ENCODE measurements around the gene KLF16. TPM values are rescaled to one million over a fixed set of nuclear protein-coding genes. Genes with fewer than 3 reads are reported as not detected.

KLF16 gene
- total RNA-seq, 1 donor from 2014 or later, result 38.1 TPM

- H3K27ac Mint-ChIP-seq, result no peak overlapping the region
- H3K4me1 Mint-ChIP-seq, result no peaks in the 10 kb centered on the region
- intact Hi-C loops (cut with micrococcal nuclease), result no loop called here
- peaks cover 25% of the 10 kb centered on the region for H3K36me3 Mint-ChIP-seq (ENCODE audit: low read depth)
- H3K27me3 Mint-ChIP-seq, result no peaks in the 10 kb centered on the region
- DNase-seq, result no peak
- H3K4me3 Mint-ChIP-seq, result no peak overlapping the region
- no peaks in the 10 kb centered on the region for H3K9me3 Mint-ChIP-seq
Measured at GRCh38 chr19:1818549-1819195, 44.7 kb downstream of the KLF16 start.

DNA sequence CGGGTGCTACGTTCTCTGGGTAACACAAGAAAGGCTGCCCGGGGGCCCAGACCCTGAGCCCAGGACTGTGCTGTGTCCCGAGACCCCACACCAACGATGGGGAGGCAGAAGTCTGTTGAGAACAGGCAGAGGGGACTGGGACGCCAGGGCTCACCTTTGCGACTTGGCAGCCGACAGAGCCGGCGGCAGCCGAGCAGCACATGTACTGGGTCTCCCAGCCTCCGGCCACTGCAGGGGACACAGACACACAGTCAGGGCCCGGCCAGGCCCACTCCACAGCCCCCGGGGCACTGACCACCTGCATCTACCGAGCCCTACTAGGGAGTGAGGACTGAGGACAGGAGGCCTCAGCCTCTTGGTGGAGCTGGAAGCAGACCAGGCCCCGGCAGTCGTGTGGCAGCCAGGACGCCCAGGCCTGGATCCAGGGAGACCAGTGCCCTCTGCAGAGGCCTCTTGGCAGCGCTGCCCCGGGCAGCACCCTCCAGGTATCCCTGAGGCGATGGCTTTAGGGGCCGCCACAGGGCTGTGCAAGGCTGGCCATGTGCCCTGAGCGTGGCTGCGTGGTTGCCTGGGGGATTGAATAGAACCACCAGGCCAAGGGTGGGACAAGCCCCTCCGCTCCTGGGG, 45.7 kb downstream of the KLF16 start:
- H3K9me3 Mint-ChIP-seq, result no peaks in the 10 kb centered on the region
- H3K4me3 Mint-ChIP-seq, result no peak overlapping the region
- intact Hi-C loops (cut with micrococcal nuclease), result no loop called here
- no peak for DNase-seq
- peaks cover 6% of the 10 kb centered on the region for H3K4me1 Mint-ChIP-seq
- H3K36me3 Mint-ChIP-seq (ENCODE audit: low read depth), result peaks cover 23% of the 10 kb centered on the region
- H3K27ac Mint-ChIP-seq, result no peak overlapping the region
- H3K27me3 Mint-ChIP-seq, result no peaks in the 10 kb centered on the region

- Mint-ChIP-seq H3K27ac (no peak overlapping the region), H3K4me3 (no peak overlapping the region), H3K4me1 (peaks cover 10% of the 10 kb centered on the region), H3K9me3 (no peaks in the 10 kb centered on the region), H3K36me3 (ENCODE audit: low read depth) (peaks cover 20% of the 10 kb centered on the region), H3K27me3 (no peaks in the 10 kb centered on the region)
- intact Hi-C loops (cut with micrococcal nuclease), result no loop called here
- DNase-seq, result no peak
Measured at GRCh38 chr19:1816530-1817298, 46.7 kb downstream of the KLF16 start.

DNA sequence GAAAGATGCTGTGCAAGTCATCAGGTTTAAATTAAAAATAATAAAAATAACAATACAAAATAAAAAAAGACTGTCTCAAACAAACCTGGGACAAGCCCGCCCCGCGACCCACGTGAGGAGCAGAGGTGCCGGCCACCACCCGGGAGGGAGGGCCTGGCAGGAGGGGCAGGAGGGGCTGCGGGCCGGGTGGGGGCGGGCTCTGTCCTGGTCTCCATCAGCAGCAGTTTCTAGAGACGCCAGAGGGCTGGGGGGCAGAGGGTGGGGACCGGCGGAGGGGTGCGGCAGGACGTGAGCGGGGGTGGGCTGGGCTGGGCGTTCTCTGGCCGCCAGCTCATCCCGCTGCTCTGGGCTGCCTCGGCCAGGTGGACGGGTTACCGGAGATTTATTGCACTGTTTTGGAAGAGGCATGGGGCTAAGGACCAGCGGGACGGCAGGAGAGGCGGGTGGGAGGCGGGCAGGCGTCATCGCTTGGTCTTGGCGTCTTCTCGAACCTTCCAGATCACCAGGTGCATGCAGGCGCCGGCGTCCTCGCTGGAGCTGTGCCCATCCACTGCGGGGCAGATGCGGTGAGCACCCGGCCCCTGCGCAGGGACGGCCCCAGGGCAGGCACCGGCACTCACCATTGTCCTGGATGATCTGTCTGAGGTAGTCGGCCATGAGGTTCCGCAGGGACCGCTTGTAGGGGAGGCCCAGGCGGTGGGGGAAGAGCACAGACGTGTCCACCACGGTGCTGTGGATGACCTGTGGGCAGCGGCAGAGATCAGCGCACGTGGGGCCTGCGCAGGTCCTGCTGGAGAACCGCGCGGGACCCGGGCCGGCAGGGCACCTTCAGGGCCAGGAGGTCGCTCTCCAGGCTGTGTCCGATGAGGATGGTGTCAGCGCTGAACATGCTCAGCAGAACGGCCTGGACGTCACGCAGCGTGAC, 47.5 kb downstream of the KLF16 start:
- Mint-ChIP-seq H3K27ac (no peak overlapping the region), H3K4me1 (peaks cover 13% of the 10 kb centered on the region), H3K9me3 (no peaks in the 10 kb centered on the region), H3K27me3 (no peaks in the 10 kb centered on the region), H3K36me3 (ENCODE audit: low read depth) (peaks cover 15% of the 10 kb centered on the region), H3K4me3 (no peak overlapping the region)
- intact Hi-C loops (cut with micrococcal nuclease), result no loop called here
- DNase-seq, result no peak

DNA sequence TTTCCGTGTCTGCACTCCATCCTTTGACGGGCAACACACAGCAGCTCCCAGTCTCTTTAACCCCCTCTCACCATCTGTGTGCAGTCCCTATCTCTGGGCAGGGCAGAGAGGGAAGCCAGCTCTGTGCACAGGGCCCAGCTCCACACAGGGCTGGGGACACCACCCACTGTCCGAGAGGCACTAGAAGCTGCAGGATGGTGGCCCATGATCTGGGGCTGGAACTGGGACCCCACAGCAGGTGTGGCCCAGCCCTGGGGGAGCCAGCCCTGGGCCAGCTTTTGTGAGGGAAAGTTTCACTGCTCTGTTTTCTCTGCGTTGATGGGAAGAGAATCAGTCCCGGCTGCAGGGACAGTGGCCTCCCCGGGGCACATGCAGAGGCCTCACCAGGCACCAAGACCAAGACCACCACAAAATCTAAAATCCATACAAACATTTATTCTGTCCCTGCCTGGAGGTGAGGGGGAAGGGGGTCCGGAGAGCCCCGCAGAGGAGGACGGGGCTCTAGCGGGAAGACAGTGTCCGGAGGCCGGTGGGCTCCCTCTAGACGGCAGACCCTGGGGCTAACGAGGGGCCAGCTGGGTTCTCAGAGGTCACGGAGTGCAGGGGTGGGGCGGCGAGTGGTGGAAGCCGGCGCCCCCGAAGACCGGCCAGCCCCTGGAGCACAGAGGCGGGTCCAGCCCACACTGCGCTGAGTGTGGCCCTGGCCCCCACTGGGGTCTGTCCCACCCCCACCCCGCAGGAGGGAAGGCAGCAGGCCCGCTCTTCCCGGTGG, 48.4 kb downstream of the KLF16 start:
- intact Hi-C loops (cut with micrococcal nuclease), result loop anchor here (5.0 kb wide), 2 partner anchors 163 to 223 kb away; partner anchors contain the start of genes MBD3 and TCF3
- no peak overlapping the region for H3K27ac Mint-ChIP-seq
- H3K27me3 Mint-ChIP-seq, result no peaks in the 10 kb centered on the region
- no peak for DNase-seq
- H3K4me1 Mint-ChIP-seq, result peaks cover 13% of the 10 kb centered on the region
- H3K9me3 Mint-ChIP-seq, result no peaks in the 10 kb centered on the region
- no peak overlapping the region for H3K4me3 Mint-ChIP-seq
- H3K36me3 Mint-ChIP-seq (ENCODE audit: low read depth), result peaks cover 8% of the 10 kb centered on the region

GRCh38 chr19:1814391-1814790, 49.0 kb downstream of the KLF16 start:
- intact Hi-C loops (cut with micrococcal nuclease), result loop anchor here (5.0 kb wide), 2 partner anchors 162 to 222 kb away; partner anchors contain the start of genes MBD3 and TCF3

GRCh38 chr19:1813192-1814182, 49.9 kb downstream of the KLF16 start:
- no peak for DNase-seq
- Mint-ChIP-seq H3K4me3 (peak overlapping the region; percentile 93), H3K27me3 (no peaks in the 10 kb centered on the region), H3K9me3 (no peaks in the 10 kb centered on the region), H3K27ac (peak overlapping the region; percentile 94), H3K4me1 (peaks cover 13% of the 10 kb centered on the region), H3K36me3 (ENCODE audit: low read depth) (peaks cover 8% of the 10 kb centered on the region)
- intact Hi-C loops (cut with micrococcal nuclease), result loop anchor here (5.0 kb wide), 2 partner anchors 161 to 221 kb away; partner anchors contain the start of genes MBD3 and TCF3

More at GRCh38 chr19:1814391-1814790, 49.0 kb downstream of the KLF16 start:
- no peak for DNase-seq
- no peak overlapping the region for H3K27ac Mint-ChIP-seq
- no peak overlapping the region for H3K4me3 Mint-ChIP-seq
- peaks cover 8% of the 10 kb centered on the region for H3K36me3 Mint-ChIP-seq (ENCODE audit: low read depth)
- peaks cover 13% of the 10 kb centered on the region for H3K4me1 Mint-ChIP-seq
- H3K9me3 Mint-ChIP-seq, result no peaks in the 10 kb centered on the region
- H3K27me3 Mint-ChIP-seq, result no peaks in the 10 kb centered on the region

GRCh38 chr19:1812426-1813191, 50.8 kb downstream of the KLF16 start:
- Mint-ChIP-seq H3K27me3 (no peaks in the 10 kb centered on the region), H3K4me1 (peaks cover 13% of the 10 kb centered on the region), H3K36me3 (ENCODE audit: low read depth) (peaks cover 5% of the 10 kb centered on the region), H3K9me3 (no peaks in the 10 kb centered on the region), H3K4me3 (peak overlapping the region; percentile 93), H3K27ac (peak overlapping the region; percentile 94)
- intact Hi-C loops (cut with micrococcal nuclease), result loop anchor here (1.0 to 5.0 kb wide), 3 partner anchors 36 to 220 kb away; partner anchors contain the start of genes MBD3, REXO1 and TCF3
- DNase-seq, result peak; percentile 98

DNA sequence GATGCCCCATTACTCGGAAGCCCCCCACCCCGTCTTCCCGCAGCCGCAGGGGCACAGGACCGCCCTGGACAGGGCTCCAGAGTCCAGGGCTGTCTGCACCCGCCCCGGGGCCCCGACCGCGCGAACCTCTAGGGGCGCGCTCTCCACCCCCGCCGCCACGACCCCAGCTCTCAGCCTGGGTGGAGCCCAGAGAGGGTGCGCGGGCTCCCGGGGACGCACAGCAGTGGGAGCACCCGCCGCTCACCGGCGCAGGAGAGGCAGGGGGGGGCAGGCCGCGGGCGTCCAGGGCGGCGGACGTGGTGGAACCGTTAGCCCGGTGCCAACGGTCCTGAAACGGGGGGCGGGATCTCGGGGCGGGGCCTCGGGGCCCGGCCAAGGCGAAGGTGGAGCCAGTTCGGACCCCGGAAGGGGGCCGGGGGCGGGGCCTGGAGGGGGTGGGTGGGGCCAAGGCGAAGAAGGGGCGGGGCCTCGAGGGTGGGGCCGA, 51.4 kb downstream of the KLF16 start, which contains the start of gene ATP8B3:
Gene ATP8B3, minus strand, starts transcription at position 335 of the 484 bp plus-strand sequence. CDS start 540 bp downstream, outside the sequence.
- H3K4me1 Mint-ChIP-seq, result peaks cover 13% of the 10 kb centered on the region
- intact Hi-C loops (cut with micrococcal nuclease), result loop anchor here (1.0 to 5.0 kb wide), 3 partner anchors 36 to 220 kb away; partner anchors contain the start of genes MBD3, REXO1 and TCF3
- no peaks in the 10 kb centered on the region for H3K9me3 Mint-ChIP-seq
- peak within 1 kb of the TSS; percentile 94 for H3K27ac Mint-ChIP-seq
- H3K36me3 Mint-ChIP-seq (ENCODE audit: low read depth), result peaks cover 5% of the 10 kb centered on the region
- no peaks in the 10 kb centered on the region for H3K27me3 Mint-ChIP-seq
- H3K4me3 Mint-ChIP-seq, result peak within 1 kb of the TSS; percentile 93
- DNase-seq, result no peak

DNA sequence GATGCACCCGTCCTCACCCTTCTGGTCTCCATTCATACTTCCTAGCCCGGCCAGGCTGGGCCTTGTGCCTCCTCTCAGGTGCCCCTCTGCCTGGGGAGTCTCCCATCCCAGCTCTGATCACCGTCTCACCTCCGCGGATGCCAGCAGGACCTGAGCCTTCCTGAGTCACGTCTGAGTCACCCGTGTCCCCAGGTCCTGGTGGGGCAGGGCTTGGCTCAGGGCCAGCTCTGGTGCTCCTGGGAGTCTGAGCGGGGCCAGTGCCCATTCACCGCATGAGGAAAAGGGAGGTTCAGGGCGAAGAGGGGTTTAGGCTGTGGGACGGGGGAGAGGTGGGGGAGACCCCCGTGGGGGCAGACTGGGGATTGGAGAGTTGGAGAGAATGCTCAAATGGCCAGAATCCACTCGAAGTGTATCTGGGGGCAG, 51.9 kb downstream of the KLF16 start:
- peak overlapping the region; percentile 93 for H3K4me3 Mint-ChIP-seq
- peak; percentile 77 for DNase-seq
- no peaks in the 10 kb centered on the region for H3K9me3 Mint-ChIP-seq
- H3K36me3 Mint-ChIP-seq (ENCODE audit: low read depth), result peaks cover 5% of the 10 kb centered on the region
- H3K27me3 Mint-ChIP-seq, result no peaks in the 10 kb centered on the region
- intact Hi-C loops (cut with micrococcal nuclease), result loop anchor here (5.0 kb wide), 2 partner anchors 159 to 219 kb away; partner anchors contain the start of genes MBD3 and TCF3
- peaks cover 13% of the 10 kb centered on the region for H3K4me1 Mint-ChIP-seq
- H3K27ac Mint-ChIP-seq, result peak overlapping the region; percentile 88
